ENCODE data around the gene ADCY1.

Gene ADCY1

GRCh38 chr7:45654341-45654740 lies 80.2 kb downstream of the ADCY1 start:
- no peak for DNase-seq

DNA sequence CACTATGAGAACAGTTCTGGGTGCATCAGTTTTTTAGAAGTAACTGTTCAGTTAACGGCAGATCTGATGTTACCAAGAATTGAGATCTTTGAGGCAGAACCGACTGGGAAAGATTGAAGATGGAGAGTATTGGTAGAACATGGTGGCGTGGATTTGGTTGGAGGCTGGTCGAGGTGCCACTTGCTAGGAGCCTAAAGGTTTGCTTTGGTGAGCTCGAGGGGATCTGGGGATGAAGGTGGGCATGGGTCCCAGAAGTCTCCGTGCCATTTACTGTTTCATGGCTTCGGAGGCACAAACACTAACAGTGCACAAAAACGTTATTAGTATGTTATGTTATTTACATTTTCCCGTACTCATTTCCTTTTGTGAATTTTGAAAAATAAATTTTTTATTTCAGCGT lies 81.4 kb downstream of the ADCY1 start:
- DNase-seq: no peak

DNA sequence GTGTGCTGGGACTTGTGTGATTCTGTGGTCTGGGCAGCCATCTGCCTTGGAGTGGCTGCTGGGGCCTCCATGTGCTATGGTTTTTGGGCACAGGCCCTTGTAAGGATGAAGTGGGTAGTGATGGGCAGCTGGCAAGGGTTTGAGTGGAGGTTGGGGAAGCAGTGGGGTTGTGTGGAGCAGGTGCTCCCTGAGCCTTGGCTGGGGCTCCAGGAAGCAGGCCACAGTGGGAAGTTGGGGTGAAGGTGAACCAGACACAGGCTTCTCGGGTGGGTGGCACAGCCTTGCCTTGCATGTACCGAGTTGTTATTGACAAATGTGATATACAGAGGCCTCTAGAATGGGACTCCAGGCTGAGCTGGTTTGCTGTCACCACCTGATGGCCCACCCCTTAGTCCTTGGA lies 82.3 kb downstream of the ADCY1 start:
- no peak for DNase-seq

- DNase-seq: no peak
Measured at GRCh38 chr7:45657136-45657889, 83.1 kb downstream of the ADCY1 start.

- no peak for DNase-seq
Measured at GRCh38 chr7:45657890-45658715, 83.9 kb downstream of the ADCY1 start.

DNA sequence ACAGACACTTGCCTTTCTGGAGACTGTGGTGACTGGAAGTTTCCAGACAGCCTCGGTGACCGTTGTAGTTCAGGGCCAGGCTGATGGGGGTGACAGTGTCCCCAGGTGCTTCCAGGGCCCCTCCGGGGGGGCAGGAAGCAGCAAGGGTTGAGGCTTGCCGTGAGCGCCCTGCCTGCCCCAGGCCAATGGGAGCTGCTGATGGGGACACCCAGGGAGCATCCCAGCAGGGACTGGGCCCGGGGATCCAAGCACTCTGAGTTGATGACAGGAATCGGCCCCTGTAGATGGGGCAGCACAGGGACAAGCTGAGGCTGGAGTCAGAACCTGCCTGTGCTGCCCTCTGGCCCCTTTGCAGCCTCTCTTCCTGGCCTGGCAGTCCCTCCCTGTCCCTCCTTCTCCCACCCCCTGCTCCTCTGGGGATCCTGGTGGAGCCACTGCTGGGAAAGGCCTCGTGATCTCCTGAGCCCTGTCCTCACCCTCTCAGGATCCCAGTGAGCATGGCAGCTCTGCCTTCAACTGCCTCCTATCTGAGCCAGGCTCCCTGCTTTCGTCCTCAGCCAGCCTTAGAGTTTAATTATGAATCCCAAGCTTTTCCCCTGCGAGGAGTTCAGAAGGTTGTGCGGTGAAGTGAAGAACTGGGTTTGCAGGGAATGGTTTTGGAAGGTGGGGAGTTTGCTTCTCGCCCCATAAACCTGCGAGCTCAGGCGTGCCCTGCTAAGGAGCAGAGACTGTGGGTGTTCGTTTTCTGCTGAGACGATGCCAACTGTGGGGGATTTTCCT lies 84.7 kb downstream of the ADCY1 start:
- DNase-seq: no peak

DNA sequence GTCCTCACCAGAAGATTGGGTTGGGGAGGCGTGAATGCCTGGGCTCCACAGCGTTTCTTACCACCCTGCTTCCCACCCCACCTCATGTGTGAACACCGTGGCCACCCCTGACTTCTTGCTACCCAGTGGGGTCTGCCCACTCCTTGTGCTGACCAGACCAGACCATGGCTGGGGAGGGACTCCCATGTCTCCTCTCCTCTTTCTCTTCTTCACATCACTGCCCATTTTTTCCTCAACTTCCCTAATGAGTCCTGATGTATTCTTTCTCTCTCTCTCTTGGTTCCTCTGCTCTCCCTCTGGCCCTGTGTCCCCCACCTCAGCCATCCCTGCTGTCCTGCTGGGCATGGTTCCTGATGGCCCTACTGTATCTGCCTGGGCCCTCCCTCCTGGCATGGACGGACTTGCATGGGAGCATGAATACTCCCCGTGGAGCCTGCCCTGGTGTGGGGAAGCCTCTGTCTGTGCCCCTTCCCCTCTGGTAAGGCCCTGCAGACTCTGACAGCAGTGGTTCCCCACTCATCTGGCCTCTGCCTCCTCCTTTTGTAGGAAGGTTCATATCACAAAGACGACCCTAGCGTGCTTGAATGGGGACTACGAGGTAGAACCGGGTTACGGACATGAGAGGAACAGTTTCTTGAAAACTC lies 85.5 kb downstream of the ADCY1 start:
- DNase-seq: no peak

DNA sequence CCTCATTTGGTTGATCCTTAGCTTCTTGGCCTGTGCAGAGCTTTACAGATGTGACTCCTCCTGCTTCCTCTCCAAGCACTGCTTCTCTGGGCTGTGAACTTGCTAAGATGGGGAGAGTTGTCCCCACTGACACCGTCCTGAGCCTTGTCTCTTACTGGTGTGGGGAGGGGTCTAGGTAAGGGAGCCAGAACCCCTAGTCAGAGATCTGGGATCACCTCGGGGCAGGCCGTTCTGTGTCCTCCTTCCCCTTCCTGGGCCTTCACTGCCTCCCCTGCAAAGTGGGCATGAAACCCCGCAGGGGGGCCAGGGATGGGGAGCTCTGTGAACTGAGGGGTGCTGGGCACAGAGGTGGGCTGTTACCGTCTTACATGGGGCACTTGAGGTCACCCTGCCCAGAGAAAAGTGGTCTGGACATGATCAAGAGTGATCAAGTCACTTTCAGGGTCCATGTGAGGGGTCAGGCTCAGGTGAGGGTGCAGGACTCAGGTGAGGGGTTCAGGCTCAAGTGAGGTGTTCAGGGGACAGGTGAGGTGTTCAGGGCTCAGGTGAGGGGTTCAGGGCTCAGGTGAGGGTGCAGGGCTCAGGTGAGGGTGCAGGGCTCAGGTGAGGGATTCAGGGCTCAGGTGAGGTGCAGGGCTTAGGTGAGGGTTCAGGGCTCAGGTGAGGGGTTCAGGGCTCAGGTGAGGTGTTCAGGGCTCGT lies 86.2 kb downstream of the ADCY1 start:
- no peak for DNase-seq

DNA sequence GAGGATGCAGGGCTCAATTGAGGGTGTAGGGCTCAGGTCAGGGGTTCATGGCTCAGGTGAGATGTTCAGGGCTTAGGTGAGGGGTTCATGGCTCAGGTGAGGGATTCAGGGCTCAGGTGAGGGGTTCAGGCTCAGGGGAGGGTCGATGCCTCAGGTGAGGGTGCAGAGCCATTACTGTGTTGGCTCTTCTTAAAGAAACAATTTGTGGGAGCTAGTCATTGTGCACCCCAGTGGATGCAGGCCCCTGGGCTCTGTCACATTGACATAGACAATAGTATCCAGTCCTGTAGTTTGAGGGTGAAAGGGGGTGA lies 86.7 kb downstream of the ADCY1 start:
- no peak for DNase-seq

GRCh38 chr7:45661302-45661995 lies 87.3 kb downstream of the ADCY1 start:
- DNase-seq: no peak

GRCh38 chr7:45662018-45662417 lies 87.8 kb downstream of the ADCY1 start:
- DNase-seq: no peak

DNA sequence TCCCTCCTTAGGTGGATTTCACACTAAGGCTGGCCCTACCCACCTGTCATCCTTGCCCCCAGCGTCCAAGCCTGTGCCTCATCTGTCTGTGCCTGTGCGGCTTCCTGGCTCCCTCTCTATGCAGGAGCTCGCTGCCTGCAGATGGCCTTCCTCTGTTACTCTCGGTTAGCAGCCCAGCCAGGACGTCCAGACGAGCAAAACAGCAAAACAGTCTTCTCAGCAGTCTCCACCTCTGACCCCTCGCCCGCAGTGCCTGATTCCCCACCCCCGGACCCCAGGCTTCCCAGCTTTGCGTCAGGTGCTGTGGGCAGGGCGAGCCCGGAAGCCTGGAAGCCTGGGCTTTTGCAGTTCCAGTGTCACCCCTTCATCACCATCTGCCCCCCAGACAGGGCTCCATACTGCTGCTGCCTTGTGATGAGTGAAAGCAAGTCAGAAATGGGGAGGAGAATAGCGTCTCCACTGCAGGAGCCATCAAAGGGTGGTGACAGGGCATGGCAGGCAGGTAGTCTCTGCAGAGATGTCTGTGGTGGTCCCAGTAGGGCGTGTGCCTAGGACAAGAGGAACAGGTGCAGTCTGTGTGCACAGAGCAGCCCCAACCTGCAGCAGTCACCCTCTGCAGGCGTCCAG lies 88.5 kb downstream of the ADCY1 start:
- no peak for DNase-seq

- no peak for DNase-seq
Measured at GRCh38 chr7:45663167-45663921, 89.2 kb downstream of the ADCY1 start.

- no peak for DNase-seq
Measured at GRCh38 chr7:45663965-45664633, 89.9 kb downstream of the ADCY1 start.

- DNase-seq: no peak
Measured at GRCh38 chr7:45665172-45665571, 91.0 kb downstream of the ADCY1 start.

- DNase-seq: no peak
Measured at GRCh38 chr7:45670227-45670626, 96.1 kb downstream of the ADCY1 start.

DNA sequence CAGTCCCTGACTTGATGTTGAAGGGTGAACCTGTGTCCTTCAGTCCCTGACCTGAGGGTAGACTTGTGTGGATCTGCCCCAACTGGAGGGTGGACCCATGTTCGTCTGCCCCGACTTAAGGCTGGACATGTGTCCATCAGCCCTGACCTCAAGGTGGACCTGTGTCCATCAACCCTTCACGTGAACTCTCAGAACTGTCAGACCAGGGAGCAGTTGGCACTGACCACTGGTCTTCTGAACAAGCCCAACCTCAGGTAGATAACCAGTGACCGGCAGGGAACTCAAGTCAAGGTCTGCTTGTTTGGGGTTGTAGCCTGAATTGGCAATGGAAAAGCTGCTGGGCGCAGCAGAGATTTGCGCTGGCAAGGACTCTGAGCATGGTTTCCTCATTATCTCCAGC lies 96.5 kb downstream of the ADCY1 start:
- no peak for DNase-seq

DNA sequence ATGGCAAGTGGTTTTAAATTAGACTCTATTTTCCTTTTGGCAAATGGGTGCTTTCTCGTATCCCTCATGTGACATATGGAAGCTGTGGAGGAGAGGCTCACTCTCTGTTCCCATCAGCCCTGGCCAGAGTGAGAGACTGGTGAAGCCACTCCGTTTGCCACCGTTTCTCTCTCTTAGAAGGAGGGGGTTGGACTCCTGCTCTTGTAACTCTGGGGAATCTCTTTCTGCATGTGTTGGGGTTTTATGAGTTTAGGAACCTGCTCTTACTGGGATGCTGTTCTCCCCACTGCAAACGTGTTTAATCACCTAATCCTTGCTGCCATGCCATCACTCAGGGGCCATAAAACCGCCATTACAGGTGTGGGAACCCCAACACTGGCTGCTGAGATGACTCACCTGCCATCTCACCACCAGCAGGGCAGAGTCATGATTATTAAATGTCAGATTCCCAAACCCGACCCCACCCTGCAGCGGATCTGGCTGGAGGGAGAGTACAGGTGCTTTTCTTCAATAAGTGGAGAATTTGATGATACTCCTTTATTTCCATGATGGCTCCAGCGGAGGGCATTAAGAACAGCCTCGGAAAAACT lies 103.2 kb downstream of the ADCY1 start:
- no peak for DNase-seq

DNA sequence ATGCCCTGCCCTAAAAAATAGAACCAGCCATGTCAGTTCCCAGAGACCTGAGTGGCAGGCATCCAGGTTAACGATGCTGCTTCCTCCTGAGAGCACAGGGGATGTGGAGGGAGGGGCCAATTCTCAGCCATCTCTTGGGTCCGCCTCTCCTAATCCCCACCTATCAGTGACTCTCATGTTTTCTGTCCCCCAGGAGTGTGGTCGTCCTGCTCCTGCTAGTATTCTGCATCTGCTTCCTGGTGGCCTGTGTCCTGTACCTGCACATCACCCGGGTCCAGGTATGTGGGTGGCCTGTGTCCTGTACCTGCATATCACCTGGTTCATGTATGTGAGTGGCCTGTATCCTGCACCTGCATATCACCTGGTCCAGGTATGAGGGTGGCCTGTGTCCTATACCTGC lies 105.3 kb downstream of the ADCY1 start:
- no peak for DNase-seq

DNA sequence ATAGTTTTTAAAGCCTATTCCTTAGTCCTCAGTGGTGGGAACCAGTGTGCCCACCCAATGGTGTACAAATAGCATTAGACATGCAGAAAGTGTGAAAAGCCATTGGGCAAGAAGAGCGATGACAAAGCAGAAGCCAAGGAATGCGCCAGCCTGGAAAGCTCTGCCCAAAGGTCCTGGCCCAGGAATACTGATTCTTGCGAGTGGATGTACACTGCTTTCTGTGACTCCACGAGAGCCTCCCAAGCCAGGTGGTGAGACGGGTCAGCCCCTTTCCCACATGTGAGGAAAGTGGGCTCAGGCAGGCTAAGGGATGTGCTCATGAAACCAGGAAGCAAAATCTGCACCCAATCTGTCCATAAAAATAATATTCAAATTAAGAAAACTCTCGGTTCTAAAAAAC lies 106.6 kb downstream of the ADCY1 start:
- no peak for DNase-seq

Measured in NCI-H1417 treated with DMSO at 0.1 percent for 48 hours (cell line).